ENCODE data around the gene RNF208.

GRCh38 chr9:137194388-137194787 is 27.7 kb downstream of the RNF208 start:
- TF ChIP-seq CTCF (optimal IDR thresholded peaks at IDR 0.05 in 1 of 3, IDR thresholded peaks at IDR 0.05 in 1 of 3, conservative IDR thresholded peaks at IDR 0.05 in 1 of 3; ENCODE audit: extremely low read depth in 1 of 3, insufficient read depth in 2 of 3, low read length in 3 of 3) (no peak), EZH2 (IDR thresholded peaks at IDR 0.05; ENCODE audit: low read length) (no peak)
